ENCODE data around the gene FRRS1.

DNA sequence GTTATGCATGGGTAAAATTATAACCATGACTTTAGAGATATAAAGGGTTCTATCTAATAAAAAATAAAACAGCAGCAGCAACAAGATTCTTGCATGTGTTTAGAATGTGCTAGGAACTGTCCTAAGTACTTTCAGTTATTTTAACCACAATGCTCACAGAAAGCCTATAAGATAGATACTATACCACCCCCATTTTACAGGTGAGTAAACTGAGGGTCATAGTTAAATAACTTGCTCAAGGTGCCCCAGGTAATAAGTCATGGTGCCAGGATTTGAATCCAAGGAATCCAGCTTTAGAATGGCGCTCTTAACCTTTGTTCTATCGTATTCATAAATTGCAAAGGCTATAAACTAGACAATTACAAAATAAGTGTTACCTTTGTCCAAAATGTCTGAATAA lies 53.4 kb downstream of the FRRS1 start:
- TF ChIP-seq, protein P1, sequence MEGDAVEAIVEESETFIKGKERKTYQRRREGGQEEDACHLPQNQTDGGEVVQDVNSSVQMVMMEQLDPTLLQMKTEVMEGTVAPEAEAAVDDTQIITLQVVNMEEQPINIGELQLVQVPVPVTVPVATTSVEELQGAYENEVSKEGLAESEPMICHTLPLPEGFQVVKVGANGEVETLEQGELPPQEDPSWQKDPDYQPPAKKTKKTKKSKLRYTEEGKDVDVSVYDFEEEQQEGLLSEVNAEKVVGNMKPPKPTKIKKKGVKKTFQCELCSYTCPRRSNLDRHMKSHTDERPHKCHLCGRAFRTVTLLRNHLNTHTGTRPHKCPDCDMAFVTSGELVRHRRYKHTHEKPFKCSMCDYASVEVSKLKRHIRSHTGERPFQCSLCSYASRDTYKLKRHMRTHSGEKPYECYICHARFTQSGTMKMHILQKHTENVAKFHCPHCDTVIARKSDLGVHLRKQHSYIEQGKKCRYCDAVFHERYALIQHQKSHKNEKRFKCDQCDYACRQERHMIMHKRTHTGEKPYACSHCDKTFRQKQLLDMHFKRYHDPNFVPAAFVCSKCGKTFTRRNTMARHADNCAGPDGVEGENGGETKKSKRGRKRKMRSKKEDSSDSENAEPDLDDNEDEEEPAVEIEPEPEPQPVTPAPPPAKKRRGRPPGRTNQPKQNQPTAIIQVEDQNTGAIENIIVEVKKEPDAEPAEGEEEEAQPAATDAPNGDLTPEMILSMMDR (IDR thresholded peaks at IDR 0.05): no peak
- TF ChIP-seq, protein P2, sequence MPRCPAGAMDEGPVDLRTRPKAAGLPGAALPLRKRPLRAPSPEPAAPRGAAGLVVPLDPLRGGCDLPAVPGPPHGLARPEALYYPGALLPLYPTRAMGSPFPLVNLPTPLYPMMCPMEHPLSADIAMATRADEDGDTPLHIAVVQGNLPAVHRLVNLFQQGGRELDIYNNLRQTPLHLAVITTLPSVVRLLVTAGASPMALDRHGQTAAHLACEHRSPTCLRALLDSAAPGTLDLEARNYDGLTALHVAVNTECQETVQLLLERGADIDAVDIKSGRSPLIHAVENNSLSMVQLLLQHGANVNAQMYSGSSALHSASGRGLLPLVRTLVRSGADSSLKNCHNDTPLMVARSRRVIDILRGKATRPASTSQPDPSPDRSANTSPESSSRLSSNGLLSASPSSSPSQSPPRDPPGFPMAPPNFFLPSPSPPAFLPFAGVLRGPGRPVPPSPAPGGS (IDR thresholded peaks at IDR 0.05): no peak
- TF ChIP-seq, protein P3, sequence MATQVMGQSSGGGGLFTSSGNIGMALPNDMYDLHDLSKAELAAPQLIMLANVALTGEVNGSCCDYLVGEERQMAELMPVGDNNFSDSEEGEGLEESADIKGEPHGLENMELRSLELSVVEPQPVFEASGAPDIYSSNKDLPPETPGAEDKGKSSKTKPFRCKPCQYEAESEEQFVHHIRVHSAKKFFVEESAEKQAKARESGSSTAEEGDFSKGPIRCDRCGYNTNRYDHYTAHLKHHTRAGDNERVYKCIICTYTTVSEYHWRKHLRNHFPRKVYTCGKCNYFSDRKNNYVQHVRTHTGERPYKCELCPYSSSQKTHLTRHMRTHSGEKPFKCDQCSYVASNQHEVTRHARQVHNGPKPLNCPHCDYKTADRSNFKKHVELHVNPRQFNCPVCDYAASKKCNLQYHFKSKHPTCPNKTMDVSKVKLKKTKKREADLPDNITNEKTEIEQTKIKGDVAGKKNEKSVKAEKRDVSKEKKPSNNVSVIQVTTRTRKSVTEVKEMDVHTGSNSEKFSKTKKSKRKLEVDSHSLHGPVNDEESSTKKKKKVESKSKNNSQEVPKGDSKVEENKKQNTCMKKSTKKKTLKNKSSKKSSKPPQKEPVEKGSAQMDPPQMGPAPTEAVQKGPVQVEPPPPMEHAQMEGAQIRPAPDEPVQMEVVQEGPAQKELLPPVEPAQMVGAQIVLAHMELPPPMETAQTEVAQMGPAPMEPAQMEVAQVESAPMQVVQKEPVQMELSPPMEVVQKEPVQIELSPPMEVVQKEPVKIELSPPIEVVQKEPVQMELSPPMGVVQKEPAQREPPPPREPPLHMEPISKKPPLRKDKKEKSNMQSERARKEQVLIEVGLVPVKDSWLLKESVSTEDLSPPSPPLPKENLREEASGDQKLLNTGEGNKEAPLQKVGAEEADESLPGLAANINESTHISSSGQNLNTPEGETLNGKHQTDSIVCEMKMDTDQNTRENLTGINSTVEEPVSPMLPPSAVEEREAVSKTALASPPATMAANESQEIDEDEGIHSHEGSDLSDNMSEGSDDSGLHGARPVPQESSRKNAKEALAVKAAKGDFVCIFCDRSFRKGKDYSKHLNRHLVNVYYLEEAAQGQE (IDR thresholded peaks at IDR 0.05): no peak
- TF ChIP-seq, protein P4, sequence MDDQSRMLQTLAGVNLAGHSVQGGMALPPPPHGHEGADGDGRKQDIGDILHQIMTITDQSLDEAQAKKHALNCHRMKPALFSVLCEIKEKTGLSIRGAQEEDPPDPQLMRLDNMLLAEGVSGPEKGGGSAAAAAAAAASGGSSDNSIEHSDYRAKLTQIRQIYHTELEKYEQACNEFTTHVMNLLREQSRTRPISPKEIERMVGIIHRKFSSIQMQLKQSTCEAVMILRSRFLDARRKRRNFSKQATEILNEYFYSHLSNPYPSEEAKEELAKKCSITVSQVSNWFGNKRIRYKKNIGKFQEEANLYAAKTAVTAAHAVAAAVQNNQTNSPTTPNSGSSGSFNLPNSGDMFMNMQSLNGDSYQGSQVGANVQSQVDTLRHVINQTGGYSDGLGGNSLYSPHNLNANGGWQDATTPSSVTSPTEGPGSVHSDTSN (IDR thresholded peaks at IDR 0.05): no peak
- TF ChIP-seq, protein P5, sequence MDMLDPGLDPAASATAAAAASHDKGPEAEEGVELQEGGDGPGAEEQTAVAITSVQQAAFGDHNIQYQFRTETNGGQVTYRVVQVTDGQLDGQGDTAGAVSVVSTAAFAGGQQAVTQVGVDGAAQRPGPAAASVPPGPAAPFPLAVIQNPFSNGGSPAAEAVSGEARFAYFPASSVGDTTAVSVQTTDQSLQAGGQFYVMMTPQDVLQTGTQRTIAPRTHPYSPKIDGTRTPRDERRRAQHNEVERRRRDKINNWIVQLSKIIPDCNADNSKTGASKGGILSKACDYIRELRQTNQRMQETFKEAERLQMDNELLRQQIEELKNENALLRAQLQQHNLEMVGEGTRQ (IDR thresholded peaks at IDR 0.05): no peak
- TF ChIP-seq EP300 (IDR thresholded peaks at IDR 0.05): no peak

All from A549 (cell line).